Measurements from ENCODE around the gene OGFOD1.
A peak's percentile ranks its signal among the peaks of the same experiment; 100 is the strongest.

Gene OGFOD1

DNA sequence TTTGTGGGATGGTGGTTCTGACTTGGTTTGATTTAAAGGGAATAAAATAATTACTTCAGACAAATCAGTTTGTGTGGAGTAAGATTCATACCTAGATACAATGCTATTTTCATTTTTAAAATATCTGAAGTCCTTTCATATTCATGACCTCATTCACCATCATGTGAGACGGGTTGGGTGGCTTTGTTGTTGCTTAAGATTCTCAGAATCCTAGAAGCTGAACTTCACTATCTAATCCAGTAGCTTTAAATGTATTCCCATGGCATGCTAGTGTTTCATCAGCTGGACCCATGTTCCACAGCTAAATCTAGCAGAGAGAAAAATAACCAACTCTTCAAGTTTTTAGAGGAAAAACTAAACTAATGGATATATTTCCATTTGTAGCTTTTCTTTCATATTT, 23.3 kb upstream of the OGFOD1 start:
- no peak for DNase-seq

DNA sequence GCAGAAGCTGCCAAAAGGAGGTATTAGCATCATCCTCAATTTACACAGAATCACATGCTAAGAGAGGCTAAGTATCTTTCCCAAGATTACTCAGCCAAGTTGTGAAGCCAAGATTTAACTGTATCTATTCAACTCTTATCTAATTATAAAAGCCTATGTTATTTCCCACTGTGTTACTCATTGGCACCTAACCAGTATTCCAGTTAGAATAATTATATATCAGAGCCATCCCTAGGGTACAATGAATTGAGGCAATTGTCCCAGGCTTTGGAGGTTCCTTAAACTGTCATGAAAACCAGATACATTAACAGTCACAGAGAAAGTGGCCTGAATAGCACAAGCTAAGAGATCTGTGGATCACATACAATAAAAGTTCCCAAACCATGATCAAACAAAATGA, 15.1 kb upstream of the OGFOD1 start:
- DNase-seq, result no peak

DNA sequence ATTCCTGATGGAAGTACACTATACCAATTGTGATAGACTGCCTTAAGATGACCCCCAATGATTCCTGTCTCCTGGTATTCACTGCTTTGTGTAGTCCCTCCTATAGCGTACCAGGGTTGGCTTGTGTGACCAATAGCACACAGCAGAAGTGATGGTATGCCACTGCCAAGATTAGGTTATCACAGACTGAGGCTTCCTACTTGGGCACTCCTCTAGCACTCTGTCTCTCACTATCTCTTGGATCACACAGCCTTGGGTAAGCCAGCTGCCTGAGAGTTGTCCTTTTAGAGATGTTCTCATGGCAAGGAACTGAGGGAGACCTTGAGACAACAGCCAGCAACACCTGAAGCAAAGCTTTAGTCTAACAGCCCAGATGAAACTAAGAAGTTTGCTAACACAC, 13.3 kb upstream of the OGFOD1 start:
- DNase-seq, result no peak

DNA sequence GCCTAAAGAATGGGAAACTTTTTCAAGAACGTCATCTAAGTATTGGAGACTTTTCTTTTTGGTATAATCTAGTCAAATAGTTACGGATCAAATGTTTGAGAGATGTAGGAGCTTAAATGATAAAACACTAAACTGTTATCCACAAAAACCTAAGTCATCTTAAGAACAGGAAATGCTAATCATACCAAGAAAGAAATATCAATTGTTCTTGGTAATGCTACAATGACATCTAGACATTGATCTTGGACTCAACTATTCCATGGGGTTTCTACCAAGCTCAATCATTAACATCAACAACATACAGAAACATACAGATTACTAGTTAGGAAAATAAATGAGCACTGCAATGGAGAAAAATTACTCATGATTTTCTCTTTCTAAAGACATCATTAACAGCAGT, 4.1 kb upstream of the OGFOD1 start:
- no peak for DNase-seq

DNA sequence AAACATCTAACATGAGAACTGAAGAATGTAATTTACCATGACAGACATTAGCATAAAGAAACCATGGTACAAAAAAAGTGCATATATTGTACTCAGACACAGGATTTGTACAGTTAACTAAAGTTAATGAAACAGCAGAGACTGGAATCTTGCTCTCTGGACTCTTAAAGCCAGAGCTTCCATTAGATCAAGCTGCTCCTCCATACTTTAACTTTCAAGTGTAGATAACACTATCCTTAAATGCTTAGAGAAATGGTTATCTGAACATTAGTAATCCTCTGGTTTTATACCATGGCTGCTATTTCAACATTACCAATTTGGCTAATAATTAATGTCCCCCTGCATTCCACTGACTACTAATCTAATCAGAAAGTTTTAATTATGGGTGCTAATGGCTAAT, 3.3 kb upstream of the OGFOD1 start:
- no peak for DNase-seq

DNA sequence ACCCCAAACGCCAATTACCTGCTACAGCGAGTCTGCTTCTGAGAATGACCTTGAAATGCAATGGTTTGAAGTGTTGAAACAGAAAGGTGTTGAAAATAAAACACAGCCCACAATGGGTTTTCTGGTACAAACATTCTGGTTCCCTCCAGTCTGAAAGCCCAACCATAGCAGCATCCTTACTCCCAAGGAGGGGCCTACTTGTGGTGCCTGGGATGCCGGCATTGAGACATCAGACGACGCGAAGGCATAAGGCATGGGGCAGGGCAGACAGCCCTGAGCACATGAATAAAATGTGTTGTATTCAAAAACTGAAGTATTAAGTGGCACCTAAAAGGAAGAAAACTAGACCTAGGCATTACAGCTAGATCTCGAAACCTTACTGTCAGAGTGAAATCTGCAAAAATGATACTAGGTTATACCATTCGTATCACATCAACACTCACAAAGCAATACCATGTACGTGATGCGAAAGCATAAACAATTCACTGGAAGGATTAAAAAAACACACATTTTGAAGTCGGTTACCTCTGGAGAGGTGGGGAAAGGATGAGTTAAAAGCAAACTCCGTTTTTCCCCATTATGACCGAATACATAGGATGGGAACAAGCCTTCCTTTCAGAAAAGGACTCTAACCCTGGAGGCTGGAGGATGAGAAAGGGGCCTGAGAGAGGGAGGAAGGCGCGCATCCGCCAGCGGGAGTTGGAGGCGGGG, 924 bp upstream of the OGFOD1 start:
- peak; percentile 18 for DNase-seq

DNA sequence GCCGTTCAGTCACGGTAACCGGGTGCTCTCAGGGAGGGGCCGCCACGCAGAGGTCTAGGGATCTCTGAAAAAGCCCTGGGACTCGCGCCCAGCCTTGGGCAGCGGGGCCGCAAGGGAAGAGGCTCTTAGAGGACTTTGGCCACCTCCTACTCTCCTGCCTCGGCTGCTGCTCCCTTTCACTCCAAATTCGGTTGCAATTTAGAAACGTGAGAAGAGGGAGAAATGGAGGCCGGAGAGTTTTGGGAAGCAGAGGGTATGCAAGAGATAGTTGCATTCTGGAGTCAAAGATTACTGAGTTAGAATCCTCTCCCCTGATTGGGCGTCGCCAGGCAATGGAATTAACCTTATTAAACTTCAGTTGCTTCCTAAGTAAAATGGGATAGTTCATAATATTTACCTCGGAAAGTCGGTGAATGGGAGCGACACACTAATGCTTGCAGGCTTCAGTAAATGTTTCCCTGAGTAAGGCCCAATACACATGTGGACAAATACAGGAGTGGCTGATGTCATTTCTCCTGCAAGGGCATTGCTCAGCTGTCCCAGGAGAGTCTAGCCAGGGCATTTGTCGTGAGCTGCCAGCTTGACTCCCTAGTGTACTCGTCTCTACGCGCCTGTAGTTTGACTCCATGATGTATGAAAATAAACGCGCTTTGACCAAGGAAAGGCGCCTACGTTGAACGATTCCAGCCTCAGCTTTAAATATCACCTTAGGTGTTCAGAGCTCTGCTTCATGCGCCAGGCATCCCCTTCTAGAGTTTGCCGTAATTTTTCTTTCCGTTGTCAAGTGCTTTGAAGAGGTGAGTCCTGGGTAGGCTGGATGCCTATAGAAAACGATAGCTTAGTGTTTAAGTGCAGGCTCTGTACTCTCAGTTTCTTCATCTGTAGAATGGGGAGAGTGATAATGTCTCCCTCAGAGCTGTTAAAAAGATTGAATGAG, 667 bp downstream of the OGFOD1 start:
- peak; percentile 28 for DNase-seq

DNA sequence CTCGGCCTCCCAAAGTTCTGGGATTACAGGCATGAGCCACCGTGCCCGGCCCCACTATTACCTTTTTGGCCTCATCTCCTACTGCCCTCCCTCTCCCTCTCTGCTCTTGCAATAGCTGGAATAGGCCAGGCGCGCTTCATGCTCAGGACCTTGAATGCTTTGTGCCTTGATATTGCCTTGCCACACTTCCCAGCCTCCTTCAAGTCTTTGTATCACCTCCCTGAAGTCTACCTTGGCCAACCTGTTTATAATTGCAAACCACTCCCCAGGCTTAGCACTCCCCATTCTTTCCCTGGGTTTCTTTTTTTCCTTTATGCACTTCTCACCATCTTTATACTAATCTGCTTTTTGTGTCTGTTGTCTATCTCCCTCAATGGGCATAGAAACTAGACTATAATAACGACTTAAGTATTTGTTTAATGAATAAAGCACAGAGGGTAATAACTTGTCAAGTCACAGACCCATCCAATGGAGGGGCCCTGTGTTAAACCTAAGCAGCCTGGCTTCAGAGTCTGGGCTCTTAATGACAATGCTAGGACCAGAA, 6.6 kb downstream of the OGFOD1 start:
- no peak for DNase-seq

DNA sequence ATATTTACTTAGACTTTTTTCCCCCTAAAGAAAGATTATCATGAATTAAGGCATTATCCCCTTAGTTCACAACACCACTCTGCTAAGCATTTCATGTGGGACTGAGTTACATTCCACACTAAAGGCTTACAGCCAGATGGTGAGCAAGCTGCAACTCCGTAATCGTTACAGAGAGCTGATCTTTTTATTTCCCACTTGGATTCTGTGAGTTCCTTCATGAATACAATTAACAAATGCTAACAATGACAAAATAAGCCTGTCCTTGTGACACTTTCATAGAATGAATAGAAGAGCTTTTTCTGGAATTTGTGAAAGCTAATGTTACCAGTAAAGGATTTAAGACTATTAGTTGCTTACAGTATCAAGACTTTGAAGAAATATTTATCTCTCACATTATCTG, 8.7 kb downstream of the OGFOD1 start:
- DNase-seq, result no peak

DNA sequence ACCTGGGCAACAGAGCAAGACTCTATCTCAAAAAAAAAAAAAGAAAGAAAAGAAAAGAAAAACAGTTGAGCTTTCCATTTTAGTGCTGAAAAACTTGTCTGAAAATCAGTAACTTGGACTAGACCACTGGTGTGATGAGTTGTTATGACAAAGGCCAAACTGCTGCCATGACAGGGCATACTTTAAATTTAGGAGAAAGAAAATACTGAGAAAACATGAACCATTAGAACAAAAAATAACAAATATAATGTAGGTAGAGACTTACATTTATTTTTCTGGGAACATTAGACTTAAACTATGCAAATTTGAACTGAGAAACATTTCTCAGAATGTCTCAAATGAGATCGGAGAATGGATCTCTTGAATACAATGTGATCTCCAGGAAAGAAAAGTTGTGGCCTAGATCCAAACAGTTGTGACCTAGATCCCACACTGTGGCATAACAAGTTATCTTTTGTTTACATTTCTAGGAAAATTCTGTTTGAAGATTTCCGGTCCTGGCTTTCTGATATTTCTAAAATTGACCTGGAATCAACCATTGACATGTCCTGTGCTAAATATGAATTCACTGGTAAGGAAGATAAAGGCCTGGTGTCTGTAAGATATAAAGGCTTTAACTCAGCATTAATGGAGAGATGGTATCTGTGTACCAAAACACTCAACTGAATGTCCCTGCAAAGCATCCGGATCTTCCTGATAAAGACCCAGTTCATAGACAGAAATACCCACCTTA, 10.9 kb downstream of the OGFOD1 start:
- no peak for DNase-seq

DNA sequence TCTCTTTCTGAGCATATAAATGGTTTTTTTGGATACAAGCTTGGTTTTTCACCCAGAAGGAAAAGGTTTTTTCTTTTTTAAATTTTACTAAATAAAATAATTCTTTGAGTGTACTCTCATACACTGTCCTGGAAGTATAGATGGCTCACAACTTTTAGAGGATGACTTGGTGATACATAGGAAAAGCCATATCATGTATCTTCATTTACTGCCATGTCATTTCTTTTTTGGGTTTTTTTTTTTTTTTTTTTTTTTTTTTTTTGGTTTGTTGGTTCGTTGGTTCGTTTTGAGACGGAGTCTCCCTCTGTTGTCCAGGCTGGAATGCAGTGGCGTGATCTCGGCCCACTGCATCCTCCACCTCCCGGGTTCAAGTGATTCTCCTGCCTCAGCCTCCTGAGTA, 11.8 kb downstream of the OGFOD1 start:
- DNase-seq, result no peak

DNA sequence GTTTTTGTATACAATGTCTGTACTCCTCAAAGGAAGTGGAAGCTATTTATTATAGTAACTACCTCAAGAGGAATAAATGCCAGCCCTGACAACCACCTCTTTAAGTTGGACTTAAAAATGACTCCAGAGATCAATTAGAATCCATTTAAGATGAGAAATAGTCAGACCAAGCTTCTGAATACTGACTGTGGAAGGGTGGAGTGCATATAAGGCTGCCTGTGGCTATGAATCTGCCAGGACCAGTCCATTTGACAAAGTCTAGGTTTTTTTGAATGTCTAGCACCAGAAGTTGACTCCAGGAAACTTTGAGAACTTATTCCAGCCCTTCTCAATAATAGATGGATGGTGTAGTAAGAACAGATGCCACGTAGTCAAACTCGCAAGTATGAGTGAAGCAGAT, 15.0 kb downstream of the OGFOD1 start:
- DNase-seq, result no peak

DNA sequence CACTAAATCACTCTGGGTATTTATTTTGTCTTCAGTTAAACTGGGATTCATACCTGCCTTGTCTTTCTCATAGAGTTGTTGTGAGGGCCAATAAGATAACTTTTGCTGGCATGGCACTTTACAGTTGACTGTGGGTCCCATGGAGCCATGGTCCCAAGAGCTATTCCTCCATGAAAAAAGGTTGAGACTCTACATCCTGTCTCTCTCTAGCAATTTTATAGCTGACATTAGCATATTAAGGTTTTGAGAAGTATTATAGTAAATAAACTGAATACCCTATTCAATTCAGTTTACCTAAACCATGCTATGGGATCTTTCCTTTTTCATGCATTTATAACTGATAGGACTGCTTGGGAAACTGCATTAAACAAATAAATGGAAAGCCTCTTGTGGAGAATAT, 17.4 kb downstream of the OGFOD1 start:
- no peak for DNase-seq

DNA sequence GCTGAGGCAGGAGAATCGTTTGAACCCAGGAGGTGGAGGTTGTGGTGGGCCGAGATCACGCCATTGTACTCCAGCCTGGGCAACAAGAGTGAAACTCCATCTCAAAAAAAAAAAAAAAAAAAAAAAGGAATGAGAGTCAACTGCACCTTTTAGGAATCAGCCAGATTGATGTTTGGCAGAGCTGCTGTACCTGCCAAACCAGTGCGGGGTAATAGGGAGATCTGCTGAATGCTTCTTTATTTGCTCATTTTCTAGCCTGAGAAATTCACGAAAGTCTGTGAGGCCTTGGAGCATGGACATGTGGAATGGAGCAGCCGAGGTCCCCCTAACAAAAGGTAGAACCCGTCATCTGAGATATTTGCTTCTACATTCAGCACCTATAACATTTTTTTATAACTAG, 18.4 kb downstream of the OGFOD1 start:
- DNase-seq, result no peak

DNA sequence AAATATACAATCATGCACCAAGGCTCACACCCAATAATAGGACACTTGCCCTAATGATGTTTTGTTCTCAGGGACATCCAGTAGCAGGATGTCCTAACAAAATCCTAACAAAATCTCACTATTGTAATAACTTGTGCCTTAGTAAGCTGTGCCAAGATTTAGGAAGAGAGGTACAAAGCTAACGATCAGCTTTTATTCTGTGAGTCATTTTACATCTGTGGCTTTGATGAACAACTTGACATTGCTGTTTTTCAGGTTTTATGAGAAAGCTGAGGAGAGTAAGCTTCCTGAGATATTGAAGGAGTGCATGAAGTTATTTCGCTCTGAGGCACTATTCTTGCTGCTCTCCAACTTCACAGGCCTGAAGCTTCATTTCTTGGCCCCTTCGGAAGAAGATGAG, 18.9 kb downstream of the OGFOD1 start:
- no peak for DNase-seq

DNA sequence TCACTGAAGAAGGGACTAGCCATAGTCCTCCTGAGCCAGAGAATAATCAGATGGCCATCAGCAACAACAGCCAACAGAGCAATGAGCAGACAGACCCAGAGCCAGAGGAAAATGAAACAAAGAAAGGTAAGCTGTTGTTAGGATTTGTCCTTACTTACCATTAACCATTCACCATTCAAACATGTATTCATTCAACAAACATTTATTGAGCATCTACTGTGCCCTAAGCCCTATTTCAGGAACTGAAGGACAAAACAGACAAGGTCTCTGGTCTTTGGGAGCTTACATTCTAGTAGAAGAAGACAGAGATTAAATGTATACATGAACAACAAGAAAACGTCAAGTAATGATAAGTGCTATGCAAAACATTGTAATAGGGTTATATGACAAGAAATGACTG, 19.3 kb downstream of the OGFOD1 start:
- DNase-seq, result no peak

DNA sequence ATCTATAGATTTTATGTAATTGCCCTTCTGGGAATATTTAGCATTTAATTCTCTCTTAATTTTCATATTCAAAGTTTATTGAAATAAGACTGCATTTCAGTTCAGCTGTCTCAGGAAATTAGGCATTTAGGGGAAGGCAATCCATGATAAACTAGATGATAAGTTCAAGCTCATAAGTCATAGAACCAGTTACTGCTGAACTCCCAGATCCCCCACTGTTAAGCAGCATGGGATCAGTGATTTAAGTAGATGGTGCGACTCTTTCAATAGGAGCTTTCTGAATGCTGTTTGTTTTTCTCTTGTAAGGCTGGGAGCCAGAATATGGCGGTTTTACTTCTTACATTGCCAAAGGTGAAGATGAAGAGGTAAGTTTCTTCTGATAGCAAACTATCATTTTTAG, 23.8 kb downstream of the OGFOD1 start:
- no peak for DNase-seq

DNA sequence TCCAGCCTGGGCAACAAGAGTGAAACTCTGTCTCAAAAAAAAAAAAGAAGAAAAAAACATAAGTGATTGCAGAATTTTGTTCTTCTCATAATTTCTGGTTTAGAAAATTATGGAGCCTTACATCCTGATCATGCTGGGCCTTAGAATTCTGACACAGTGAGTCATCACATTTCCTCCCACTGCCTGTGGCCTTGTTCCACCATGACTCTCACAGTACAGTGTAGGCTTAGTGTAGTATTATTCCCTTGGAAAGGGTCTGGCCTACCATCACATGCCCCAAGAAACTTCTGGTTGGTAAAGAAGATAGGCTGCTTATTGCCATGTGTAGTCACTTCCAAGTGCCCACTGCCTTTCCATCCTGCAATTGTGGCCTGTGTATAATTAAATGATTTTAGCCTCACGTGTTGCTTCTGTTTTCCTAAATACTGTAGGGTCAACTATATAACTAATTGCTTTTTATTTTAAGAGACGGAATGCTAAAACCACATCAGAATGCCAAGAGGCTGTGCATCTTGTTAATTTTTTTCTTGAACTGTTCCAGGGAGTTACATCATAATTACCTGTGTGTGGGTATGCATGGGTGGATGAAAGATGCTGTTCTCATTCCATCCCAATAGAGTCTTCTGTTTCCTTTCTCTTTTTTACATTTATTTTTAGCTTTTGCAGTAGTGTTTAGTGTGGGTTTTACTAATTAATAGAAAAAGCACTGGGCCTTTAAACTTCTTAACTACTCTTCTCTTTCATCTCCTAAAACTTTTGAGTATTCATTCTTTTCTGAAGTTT, 25.9 kb downstream of the OGFOD1 start:
- peak; percentile 85 for DNase-seq

DNA sequence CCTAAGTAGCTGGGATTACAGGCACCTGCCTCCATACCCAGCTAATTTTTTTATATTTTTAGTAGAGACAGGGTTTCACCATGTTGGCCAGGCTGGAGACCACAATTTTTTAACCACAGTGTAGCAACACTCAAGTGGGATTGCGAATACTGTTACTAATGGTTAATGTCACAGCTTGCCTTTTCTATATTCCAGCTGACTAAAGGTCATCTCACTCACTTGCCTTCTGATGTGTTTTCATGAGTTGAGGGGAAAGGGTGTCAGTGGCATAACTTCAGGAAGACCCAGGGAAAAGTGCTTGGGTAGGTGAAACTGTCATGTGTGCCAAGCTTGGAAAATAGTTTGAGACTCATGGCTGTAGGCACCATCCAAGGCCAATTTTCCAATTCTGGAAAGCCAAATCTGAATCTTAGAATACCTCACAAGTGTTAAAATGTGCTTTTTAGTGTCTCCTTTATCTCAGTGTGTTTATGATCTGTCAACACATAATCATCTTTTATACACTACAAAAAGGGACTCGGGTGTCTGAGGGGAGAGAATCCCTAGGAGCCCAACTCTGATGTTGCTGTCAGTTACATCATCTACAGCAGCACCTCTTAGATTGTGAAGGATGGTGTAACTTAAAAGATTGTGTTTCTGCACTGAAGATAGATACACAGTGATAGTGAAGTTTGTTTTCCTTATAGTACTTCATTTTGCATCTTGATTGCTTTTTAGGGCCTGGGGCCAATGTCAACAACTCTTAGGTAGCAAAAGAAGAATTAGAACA, 27.1 kb downstream of the OGFOD1 start:
- no peak for DNase-seq

DNA sequence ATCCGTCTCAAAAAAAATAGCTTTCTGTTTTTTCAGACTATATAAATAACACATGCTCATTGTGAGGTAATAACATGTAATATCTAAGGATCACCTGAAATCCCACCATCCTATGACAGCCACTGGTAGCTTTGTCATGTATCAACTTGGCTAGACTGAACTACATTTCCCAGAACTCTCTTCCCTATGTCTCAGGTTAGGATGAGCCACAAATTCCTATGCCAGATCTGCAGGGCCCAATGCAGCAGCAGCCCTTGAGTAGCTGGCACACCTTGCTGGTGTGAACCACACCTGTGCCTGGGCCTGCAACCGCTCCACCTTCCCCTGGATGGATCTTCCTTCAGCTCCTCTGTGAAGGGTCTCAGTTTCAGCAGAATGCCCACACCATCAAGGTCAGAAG, 28.1 kb downstream of the OGFOD1 start:
- no peak for DNase-seq

DNA sequence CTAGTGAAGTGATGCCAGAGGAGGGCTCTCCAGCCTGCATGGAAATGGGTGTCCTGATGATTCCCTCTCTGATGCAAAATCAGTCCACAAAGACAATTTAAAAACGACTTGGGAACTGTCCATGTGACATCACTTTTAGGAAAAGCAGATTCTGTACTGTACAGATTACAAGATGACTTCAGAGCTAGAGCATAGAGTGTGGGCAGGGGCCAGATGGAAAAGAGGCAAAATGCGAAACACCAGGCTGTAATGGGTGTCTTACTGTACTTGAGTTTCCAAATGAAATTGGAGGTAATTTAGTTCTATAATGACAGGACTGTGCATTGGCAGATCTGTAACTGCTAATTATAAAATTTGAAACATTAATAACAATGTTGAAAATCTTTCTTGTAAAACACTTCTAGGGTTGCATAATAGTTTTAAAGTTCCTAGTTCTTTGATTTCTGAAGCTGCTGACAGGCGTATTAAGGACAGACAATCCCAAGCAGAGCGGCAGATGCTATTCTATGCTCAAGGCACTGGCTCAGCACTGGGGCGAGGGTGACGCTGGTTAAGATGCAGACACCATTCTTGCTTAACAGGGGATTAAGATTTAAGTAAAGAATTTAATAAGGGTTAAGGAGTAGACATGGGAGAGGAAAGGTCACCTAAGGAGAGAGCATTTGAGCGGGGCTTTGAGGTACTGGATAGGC, 29.6 kb downstream of the OGFOD1 start:
- no peak for DNase-seq
